HepG2 (cell line): ENCODE measurements around the gene ISG20. TPM values are rescaled to one million over a fixed set of nuclear protein-coding genes. Genes with fewer than 3 reads are reported as not detected.

Experiments
- ATF5 ChIP-seq: sonication (generic); formaldehyde crosslinking; IDR thresholded peaks from 2 replicates; pipeline ENCODE4 v1.4.0; 2020; ENCODE audit warnings: mild to moderate bottlenecking, low read depth, missing genetic modification reagents
- BATF2 ChIP-seq: sonication (generic); formaldehyde crosslinking; IDR thresholded peaks from 2 replicates; pipeline ENCODE4 v1.8.0; 2022; ENCODE audit warnings: mild to moderate bottlenecking, missing genetic modification reagents, moderate library complexity
- FOXK2 ChIP-seq: fragments of 450-650 bp; IDR thresholded peaks from 2 replicates; pipeline ENCODE4 v1.6.1; 2016
- JDP2 ChIP-seq: sonication (generic); formaldehyde crosslinking; IDR thresholded peaks from 2 replicates; pipeline ENCODE4 v1.8.1; 2022; ENCODE audit warnings: missing genetic modification reagents, borderline replicate concordance
- NFIC ChIP-seq: IDR thresholded peaks from 2 replicates; pipeline ENCODE4 v1.6.1; 2012; ENCODE audit warnings: mild to moderate bottlenecking, low read length, inconsistent platforms
- SRF ChIP-seq: IDR thresholded peaks from 2 replicates; pipeline ENCODE4 v1.6.1; 2011; ENCODE audit warnings: mild to moderate bottlenecking, low read depth, low read length, moderate library complexity
- ZBTB34 ChIP-seq: sonication (generic); formaldehyde crosslinking; IDR thresholded peaks from 2 replicates; pipeline ENCODE4 v1.8.0; 2022; ENCODE audit warnings: mild to moderate bottlenecking, missing genetic modification reagents
- ZBTB37 ChIP-seq: sonication (generic); formaldehyde crosslinking; IDR thresholded peaks from 2 replicates; pipeline ENCODE4 v1.4.0; 2020; ENCODE audit warnings: mild to moderate bottlenecking, missing genetic modification reagents
- ZNF142 ChIP-seq: sonication (generic); formaldehyde crosslinking; IDR thresholded peaks from 2 replicates; pipeline ENCODE4 v1.4.0; 2020; ENCODE audit warnings: missing genetic modification reagents
- ZNF317 ChIP-seq: sonication (generic); formaldehyde crosslinking; IDR thresholded peaks from 2 replicates; pipeline ENCODE4 v1.5.0; 2020; ENCODE audit warnings: mild to moderate bottlenecking, missing genetic modification reagents
- ZNF451 ChIP-seq: sonication (generic); formaldehyde crosslinking; IDR thresholded peaks from 2 replicates; pipeline ENCODE4 v1.5.0; 2020; ENCODE audit warnings: mild to moderate bottlenecking, missing genetic modification reagents
- ZNF512B ChIP-seq: sonication (generic); formaldehyde crosslinking; IDR thresholded peaks from 2 replicates; pipeline ENCODE4 v1.5.1; 2020; ENCODE audit warnings: missing genetic modification reagents, mild to moderate bottlenecking, borderline replicate concordance
- ZNF644 ChIP-seq: IDR thresholded peaks from 2 replicates; pipeline ENCODE4 v1.6.1; 2016; ENCODE audit warnings: low read depth
- ZNF691 ChIP-seq: sonication (generic); formaldehyde crosslinking; IDR thresholded peaks from 2 replicates; pipeline ENCODE4 v1.4.0; 2020; ENCODE audit warnings: missing genetic modification reagents, low read depth, mild to moderate bottlenecking, borderline replicate concordance
- ZSCAN21 ChIP-seq: sonication (generic); formaldehyde crosslinking; IDR thresholded peaks from 2 replicates; pipeline ENCODE4 v1.8.0; 2022; ENCODE audit warnings: mild to moderate bottlenecking, missing genetic modification reagents, moderate library complexity, borderline replicate concordance
- polyA plus RNA-seq, 8 experiments: library from polyadenylated mRNA; depleted of rRNA in 3 of 8; stranded (reverse) in 7 of 8; unstranded in 1 of 8; fragments of >200 nt; fragmentation: Illumina TruSeq in 4 of 8; extraction: Trizol in 4 of 8; gene quantifications; 2 replicates each; pipeline versions ENCODE4 v1.2.1 to v1.2.3, GENCODE V29; 2011 to 2016; ENCODE audit warnings: low read depth in 4 of 8, missing spikeins in 1 of 8, mixed read lengths in 1 of 8; ENCODE audit not compliant: insufficient read depth in 1 of 8
- total RNA-seq, 5 experiments: library from RNA; depleted of rRNA; stranded (reverse); fragments of >200 nt; fragmentation: Illumina TruSeq; extraction: Trizol; gene quantifications; 2 replicates each; pipeline ENCODE4 v1.2.3, GENCODE V29; 2016; ENCODE audit warnings: low read depth in 1 of 5

ISG20 gene
- total and polyA plus RNA-seq, 2 of the 13 experiments (the other 11 are each of a cell fraction or from before 2014, with no cell fraction given): 6.3 to 31.5 TPM

GRCh38 chr15:88681610-88682221, 42.9 kb downstream of the ISG20 start (continued):
- no peak for TF ChIP-seq ZNF512B (CRISPR knock-in tag)
- TF ChIP-seq ZNF317 (CRISPR knock-in tag): no peak
- TF ChIP-seq SRF: no peak
- TF ChIP-seq BATF2 (CRISPR knock-in tag): no peak
- no peak for TF ChIP-seq ZBTB37 (CRISPR knock-in tag)
- no peak for TF ChIP-seq FOXK2
- no peak for TF ChIP-seq ZNF451 (CRISPR knock-in tag)
- no peak for TF ChIP-seq NFIC
- no peak for TF ChIP-seq ZNF142 (CRISPR knock-in tag)
- TF ChIP-seq ZNF691 (CRISPR knock-in tag): peak; percentile 50; the same call in 1 of the 2 replicates
- no peak for TF ChIP-seq ATF5 (CRISPR knock-in tag)
- TF ChIP-seq JDP2 (CRISPR knock-in tag): no peak
- TF ChIP-seq ZBTB34 (CRISPR knock-in tag): peak; percentile 67
- TF ChIP-seq ZNF644 (CRISPR knock-in tag): peak; percentile 64; the same call in 1 of the 2 replicates
- TF ChIP-seq ZSCAN21 (CRISPR knock-in tag): no peak
